Measurements from ENCODE around the gene ITIH3. TPM values are rescaled to one million over a fixed set of nuclear protein-coding genes. Genes with fewer than 3 reads are reported as not detected.

The ITIH3 gene
- total RNA-seq, 1 donor from 2014 or later: 0.16 TPM

GRCh38 chr3:52841981-52842340 lies 47.4 kb downstream of the ITIH3 start:
- Histone ChIP-seq H3K79me2 (ENCODE audit: insufficient read depth, low read length) (no peaks in the 10 kb centered on the region), H3K27me3 (ENCODE audit: insufficient read depth, low read length) (no peaks in the 10 kb centered on the region), H3K4me1 (ENCODE audit: insufficient read depth, low read length) (peaks cover 8% of the 10 kb centered on the region), H3K4me3 (ENCODE audit: insufficient read depth, low read depth, low read length) (no peak overlapping the region), H2AFZ (ENCODE audit: low read depth, low read length) (no peak overlapping the region), H3K36me3 (ENCODE audit: insufficient read depth, low read length) (no peaks in the 10 kb centered on the region), H3K9ac (ENCODE audit: low read length) (no peak overlapping the region), H3K9me3 (ENCODE audit: insufficient read depth, low read depth, low read length) (no peaks in the 10 kb centered on the region), H4K20me1 (ENCODE audit: insufficient read depth, low read length) (peaks cover 3% of the 10 kb centered on the region), H3K4me2 (ENCODE audit: low read length) (no peak overlapping the region), H3K27ac (ENCODE audit: low read depth, low read length) (no peak overlapping the region)
- H3K36me3 Mint-ChIP-seq (ENCODE audit: low read depth, unreplicated experiment): peaks cover 13% of the 10 kb centered on the region
- TF ChIP-seq EZH2 (IDR thresholded peaks at IDR 0.05; ENCODE audit: insufficient read depth, low read length) (no peak), CTCF (IDR thresholded peaks at IDR 0.05; ENCODE audit: insufficient read depth, low read depth, low read length) (no peak)
- no peak for FAIRE-seq
- H3K4me3 Mint-ChIP-seq (ENCODE audit: unreplicated experiment): peak overlapping the region; percentile 51
- peaks cover 2% of the 10 kb centered on the region for H3K27me3 Mint-ChIP-seq (ENCODE audit: low read depth, unreplicated experiment)
- no peak overlapping the region for H3K27ac Mint-ChIP-seq (ENCODE audit: unreplicated experiment)
- H3K9me3 Mint-ChIP-seq (ENCODE audit: unreplicated experiment): no peaks in the 10 kb centered on the region
- peaks cover 10% of the 10 kb centered on the region for H3K4me1 Mint-ChIP-seq (ENCODE audit: low read depth, unreplicated experiment)
- no peak for DNase-seq (ENCODE audit: low read depth)

GRCh38 chr3:52842424-52842823 lies 47.8 kb downstream of the ITIH3 start:
- Mint-ChIP-seq H3K27me3 (ENCODE audit: low read depth, unreplicated experiment) (peaks cover 2% of the 10 kb centered on the region), H3K4me1 (ENCODE audit: low read depth, unreplicated experiment) (peaks cover 10% of the 10 kb centered on the region), H3K4me3 (ENCODE audit: unreplicated experiment) (no peak overlapping the region), H3K36me3 (ENCODE audit: low read depth, unreplicated experiment) (peaks cover 12% of the 10 kb centered on the region), H3K9me3 (ENCODE audit: unreplicated experiment) (no peaks in the 10 kb centered on the region), H3K27ac (ENCODE audit: unreplicated experiment) (no peak overlapping the region)
- DNase-seq (ENCODE audit: low read depth): no peak
- Histone ChIP-seq H3K4me1 (ENCODE audit: insufficient read depth, low read length) (peaks cover 8% of the 10 kb centered on the region), H3K4me3 (ENCODE audit: insufficient read depth, low read depth, low read length) (no peak overlapping the region), H3K9me3 (ENCODE audit: insufficient read depth, low read depth, low read length) (no peaks in the 10 kb centered on the region), H3K79me2 (ENCODE audit: insufficient read depth, low read length) (no peaks in the 10 kb centered on the region), H4K20me1 (ENCODE audit: insufficient read depth, low read length) (peaks cover 3% of the 10 kb centered on the region), H3K36me3 (ENCODE audit: insufficient read depth, low read length) (no peaks in the 10 kb centered on the region), H3K27me3 (ENCODE audit: insufficient read depth, low read length) (no peaks in the 10 kb centered on the region), H2AFZ (ENCODE audit: low read depth, low read length) (no peak overlapping the region), H3K4me2 (ENCODE audit: low read length) (no peak overlapping the region), H3K27ac (ENCODE audit: low read depth, low read length) (no peak overlapping the region), H3K9ac (ENCODE audit: low read length) (no peak overlapping the region)
- no peak for FAIRE-seq
- no peak for TF ChIP-seq EZH2 (IDR thresholded peaks at IDR 0.05; ENCODE audit: insufficient read depth, low read length)
- TF ChIP-seq CTCF (IDR thresholded peaks at IDR 0.05; ENCODE audit: insufficient read depth, low read depth, low read length): no peak

- Histone ChIP-seq H3K4me3 (ENCODE audit: insufficient read depth, low read depth, low read length) (no peak overlapping the region), H3K9ac (ENCODE audit: low read length) (no peak overlapping the region), H3K36me3 (ENCODE audit: insufficient read depth, low read length) (no peaks in the 10 kb centered on the region), H3K79me2 (ENCODE audit: insufficient read depth, low read length) (no peaks in the 10 kb centered on the region), H3K4me1 (ENCODE audit: insufficient read depth, low read length) (peaks cover 8% of the 10 kb centered on the region), H3K4me2 (ENCODE audit: low read length) (no peak overlapping the region), H3K9me3 (ENCODE audit: insufficient read depth, low read depth, low read length) (no peaks in the 10 kb centered on the region), H3K27ac (ENCODE audit: low read depth, low read length) (no peak overlapping the region), H4K20me1 (ENCODE audit: insufficient read depth, low read length) (peaks cover 3% of the 10 kb centered on the region), H3K27me3 (ENCODE audit: insufficient read depth, low read length) (no peaks in the 10 kb centered on the region), H2AFZ (ENCODE audit: low read depth, low read length) (no peak overlapping the region)
- TF ChIP-seq CTCF (IDR thresholded peaks at IDR 0.05; ENCODE audit: insufficient read depth, low read depth, low read length) (no peak), EZH2 (IDR thresholded peaks at IDR 0.05; ENCODE audit: insufficient read depth, low read length) (no peak)
- Mint-ChIP-seq H3K27me3 (ENCODE audit: low read depth, unreplicated experiment) (peaks cover 2% of the 10 kb centered on the region), H3K9me3 (ENCODE audit: unreplicated experiment) (no peaks in the 10 kb centered on the region), H3K4me1 (ENCODE audit: low read depth, unreplicated experiment) (peaks cover 10% of the 10 kb centered on the region), H3K36me3 (ENCODE audit: low read depth, unreplicated experiment) (peaks cover 10% of the 10 kb centered on the region), H3K4me3 (ENCODE audit: unreplicated experiment) (no peak overlapping the region), H3K27ac (ENCODE audit: unreplicated experiment) (no peak overlapping the region)
- no peak for FAIRE-seq
- DNase-seq (ENCODE audit: low read depth): no peak
These were observed 48.7 kb downstream of the ITIH3 start for GRCh38 chr3:52843108-52843865.
